PC-9 (cell line): ENCODE measurements around the gene TLE5.

Source experiments
- EZH2 ChIP-seq: fragments of 200-600 bp; sonication (generic); IDR thresholded peaks from 2 replicates; pipeline ENCODE4 v1.8.0; 2017; ENCODE audit warnings: antibody characterized with exemption, low read depth
- TF ChIP-seq, protein P1 (sequence below): fragments of 200-600 bp; sonication (generic); conservative IDR thresholded peaks from 2 replicates; pipeline ENCODE4 v1.6.1; 2017; ENCODE audit warnings: mixed run types, antibody characterized with exemption, mild to moderate bottlenecking, moderate library complexity

DNA sequence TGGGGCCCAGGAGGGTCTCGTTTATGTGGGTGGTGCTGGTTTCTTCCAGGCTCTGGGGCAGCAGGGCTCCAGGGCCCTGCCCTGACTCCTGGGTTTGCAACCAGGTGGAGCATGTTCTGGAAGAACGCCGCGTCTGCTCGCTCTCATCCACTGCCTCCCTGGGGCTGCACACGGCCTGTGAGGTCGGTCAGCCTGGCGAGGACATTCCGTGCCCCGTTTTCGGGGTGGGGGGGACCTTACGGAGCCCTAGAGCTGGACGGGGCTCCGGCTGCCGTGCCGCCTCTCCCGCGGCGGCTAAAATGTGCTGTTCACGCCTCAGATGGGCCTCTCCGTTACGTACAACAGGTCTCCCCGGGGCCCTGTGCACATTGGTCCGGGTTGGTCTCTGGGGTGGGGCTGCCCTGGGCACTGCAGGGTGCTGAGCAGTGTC is 35.2 kb upstream of the TLE5 start:
- TF ChIP-seq, protein P1, sequence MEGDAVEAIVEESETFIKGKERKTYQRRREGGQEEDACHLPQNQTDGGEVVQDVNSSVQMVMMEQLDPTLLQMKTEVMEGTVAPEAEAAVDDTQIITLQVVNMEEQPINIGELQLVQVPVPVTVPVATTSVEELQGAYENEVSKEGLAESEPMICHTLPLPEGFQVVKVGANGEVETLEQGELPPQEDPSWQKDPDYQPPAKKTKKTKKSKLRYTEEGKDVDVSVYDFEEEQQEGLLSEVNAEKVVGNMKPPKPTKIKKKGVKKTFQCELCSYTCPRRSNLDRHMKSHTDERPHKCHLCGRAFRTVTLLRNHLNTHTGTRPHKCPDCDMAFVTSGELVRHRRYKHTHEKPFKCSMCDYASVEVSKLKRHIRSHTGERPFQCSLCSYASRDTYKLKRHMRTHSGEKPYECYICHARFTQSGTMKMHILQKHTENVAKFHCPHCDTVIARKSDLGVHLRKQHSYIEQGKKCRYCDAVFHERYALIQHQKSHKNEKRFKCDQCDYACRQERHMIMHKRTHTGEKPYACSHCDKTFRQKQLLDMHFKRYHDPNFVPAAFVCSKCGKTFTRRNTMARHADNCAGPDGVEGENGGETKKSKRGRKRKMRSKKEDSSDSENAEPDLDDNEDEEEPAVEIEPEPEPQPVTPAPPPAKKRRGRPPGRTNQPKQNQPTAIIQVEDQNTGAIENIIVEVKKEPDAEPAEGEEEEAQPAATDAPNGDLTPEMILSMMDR = no peak
- TF ChIP-seq EZH2 = no peak
